WTC11 (cell line): ENCODE measurements around the gene SNRNP35.

Experiments
- ATF1 ChIP-seq: sonication (generic); formaldehyde crosslinking; IDR thresholded peaks from 2 replicates; pipeline ENCODE4 v1.8.1; 2023; ENCODE audit warnings: mild to moderate bottlenecking, moderate library complexity, missing genetic modification reagents
- CREB1 ChIP-seq: sonication (generic); formaldehyde crosslinking; IDR thresholded peaks from 2 replicates; pipeline ENCODE4 v1.8.0; 2023; ENCODE audit warnings: mild to moderate bottlenecking, missing genetic modification reagents
- CREM ChIP-seq: sonication (generic); formaldehyde crosslinking; IDR thresholded peaks from 2 replicates; pipeline ENCODE4 v1.8.1; 2022; ENCODE audit warnings: mild to moderate bottlenecking, missing genetic modification reagents, moderate library complexity
- CTCF ChIP-seq: fragments of 200-600 bp; IDR thresholded peaks from 2 replicates; pipeline ENCODE4 v1.8.0; 2022; ENCODE audit warnings: antibody characterized with exemption
- E2F1 ChIP-seq: sonication (generic); formaldehyde crosslinking; IDR thresholded peaks from 2 replicates; pipeline ENCODE4 v1.8.0; 2022; ENCODE audit warnings: mild to moderate bottlenecking, missing genetic modification reagents
- E2F4 ChIP-seq: sonication (generic); formaldehyde crosslinking; IDR thresholded peaks from 2 replicates; pipeline ENCODE4 v1.8.1; 2022; ENCODE audit warnings: low read depth, mild to moderate bottlenecking, moderate library complexity, missing genetic modification reagents, borderline replicate concordance
- ESRRA ChIP-seq: sonication (generic); formaldehyde crosslinking; IDR thresholded peaks from 2 replicates; pipeline ENCODE4 v1.8.1; 2022; ENCODE audit warnings: mild to moderate bottlenecking, missing genetic modification reagents, borderline replicate concordance
- FOXP1 ChIP-seq: sonication (generic); formaldehyde crosslinking; IDR thresholded peaks from 2 replicates; pipeline ENCODE4 v1.8.0; 2022; ENCODE audit warnings: missing genetic modification reagents, mild to moderate bottlenecking, moderate library complexity, borderline replicate concordance
- GABPB1 ChIP-seq: sonication (generic); formaldehyde crosslinking; IDR thresholded peaks from 2 replicates; pipeline ENCODE4 v1.8.1; 2023; ENCODE audit warnings: mild to moderate bottlenecking, missing genetic modification reagents
- MYBL2 ChIP-seq: sonication (generic); formaldehyde crosslinking; IDR thresholded peaks from 2 replicates; pipeline ENCODE4 v1.8.1; 2023; ENCODE audit warnings: mild to moderate bottlenecking, moderate library complexity, missing genetic modification reagents
- NFE2L1 ChIP-seq: sonication (generic); formaldehyde crosslinking; IDR thresholded peaks from 2 replicates; pipeline ENCODE4 v1.8.1; 2023; ENCODE audit warnings: missing genetic modification reagents
- USF2 ChIP-seq: sonication (generic); formaldehyde crosslinking; IDR thresholded peaks from 2 replicates; pipeline ENCODE4 v1.8.1; 2023; ENCODE audit warnings: mild to moderate bottlenecking, missing genetic modification reagents, moderate library complexity
- ZBTB43 ChIP-seq: sonication (generic); formaldehyde crosslinking; IDR thresholded peaks from 2 replicates; pipeline ENCODE4 v1.8.1; 2023; ENCODE audit warnings: mild to moderate bottlenecking, missing genetic modification reagents

GRCh38 chr12:123499332-123499731 lies 41.4 kb downstream of the SNRNP35 start:
- TF ChIP-seq CREM (CRISPR knock-in tag) (no peak), E2F1 (no peak), CTCF (no peak), ATF1 (CRISPR knock-in tag) (no peak), ESRRA (CRISPR knock-in tag) (no peak), USF2 (CRISPR knock-in tag) (no peak), GABPB1 (CRISPR knock-in tag) (no peak), ZBTB43 (CRISPR knock-in tag) (no peak), FOXP1 (CRISPR knock-in tag) (no peak), E2F4 (CRISPR knock-in tag) (no peak), CREB1 (CRISPR knock-in tag) (no peak), NFE2L1 (CRISPR knock-in tag) (no peak), MYBL2 (CRISPR knock-in tag) (no peak)
